ENCODE measurements around the gene CHIT1. TPM values are rescaled to one million over a fixed set of nuclear protein-coding genes. Genes with fewer than 3 reads are reported as not detected.

The CHIT1 gene
- total and polyA plus RNA-seq, 4 donors, result 0.55 to 3.3 (median 0.74) TPM

DNA sequence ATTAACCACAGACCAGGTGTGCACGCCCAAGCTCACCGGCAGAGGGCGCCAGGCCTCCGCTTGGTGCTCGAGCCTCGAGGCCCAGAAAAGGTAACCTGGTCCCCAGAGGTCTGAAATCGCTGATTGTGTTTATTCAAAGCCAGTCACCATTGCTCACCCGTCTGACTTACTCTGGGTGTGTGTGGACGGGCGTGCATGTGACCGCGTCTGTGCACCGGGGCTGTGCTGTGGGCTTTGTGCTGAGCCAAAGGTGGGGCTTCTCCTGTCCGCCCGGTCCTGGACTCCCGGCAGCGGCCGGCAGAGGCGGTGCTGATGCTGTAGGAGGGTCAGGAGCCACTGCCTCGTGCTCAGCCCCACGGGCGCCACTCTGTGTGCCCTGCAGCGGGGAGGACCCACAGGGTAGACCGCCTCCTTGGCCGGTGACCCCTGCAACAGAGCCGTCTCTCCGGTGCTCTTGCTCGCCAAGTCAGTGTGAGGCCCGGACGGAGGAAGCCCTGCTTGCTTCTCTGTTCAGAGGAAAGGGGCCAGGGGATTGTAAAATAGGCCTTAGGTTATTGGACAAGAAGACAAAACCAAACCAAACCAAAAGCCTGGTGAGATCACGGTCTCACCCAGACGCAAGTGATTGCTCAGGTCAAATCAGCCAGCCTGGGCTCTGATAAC lies 43.9 kb upstream of the CHIT1 start:
- Histone ChIP-seq H3K27ac (ENCODE audit: low read depth, low read length) (peak overlapping the region; percentile 61), H3K27me3 (ENCODE audit: control insufficient read depth, insufficient read depth, low read length) (no peaks in the 10 kb centered on the region), H3K4me3 (ENCODE audit: low read depth, low read length) (peak overlapping the region; percentile 28), H3K36me3 (ENCODE audit: control insufficient read depth, insufficient read depth, low read length) (no peaks in the 10 kb centered on the region), H3K9me3 (ENCODE audit: control insufficient read depth, insufficient read depth, low read length) (no peaks in the 10 kb centered on the region), H3K4me1 (ENCODE audit: control insufficient read depth, insufficient read depth, low read length) (peaks cover 63% of the 10 kb centered on the region)
- WGBS (ENCODE audit: insufficient coverage), result 10% methylated on average over 26 of the region's 32 CpGs
- DNase-seq (ENCODE audit: low read depth in 4 of 6, low spot score in 6 of 6), result peak in 3 of 6 donors; percentile 72 to 95 (median 91)

DNA sequence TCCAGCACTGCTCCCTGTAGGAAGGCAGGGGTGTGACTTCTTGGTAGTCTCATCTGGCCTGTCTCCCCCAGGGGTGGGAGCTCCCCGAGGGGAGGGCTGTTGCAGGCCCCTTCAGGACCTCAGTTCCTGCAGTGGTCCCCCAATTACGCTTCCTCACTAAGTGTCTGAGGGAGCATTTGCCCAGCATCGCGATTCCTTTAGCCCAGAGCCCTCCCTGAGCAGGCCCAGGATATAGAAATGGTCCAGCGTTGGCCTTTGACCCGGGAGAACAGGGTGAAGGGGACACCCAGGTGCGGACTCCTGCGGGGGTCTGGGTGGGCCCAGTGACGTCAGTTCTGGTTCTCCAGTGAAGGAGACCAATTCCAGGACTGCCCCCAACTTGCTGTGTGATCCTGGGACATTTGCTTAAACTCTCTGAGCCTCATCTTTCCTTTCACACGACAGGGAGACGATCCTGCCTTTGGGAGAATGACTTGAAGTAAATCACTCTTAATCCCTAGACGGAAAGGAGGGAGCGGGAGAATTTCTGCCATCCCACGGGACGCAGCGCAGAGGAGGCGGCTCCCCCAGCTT lies 43.2 kb upstream of the CHIT1 start:
- peak overlapping the region; percentile 61 for H3K27ac ChIP-seq (ENCODE audit: low read depth, low read length)
- no peak for DNase-seq (ENCODE audit: low read depth in 4 of 6, low spot score in 6 of 6)
- WGBS (ENCODE audit: insufficient coverage), result 32% methylated on average over 13 of the region's 17 CpGs
- no peak overlapping the region for H3K4me3 ChIP-seq (ENCODE audit: low read depth, low read length)
- H3K36me3 ChIP-seq (ENCODE audit: control insufficient read depth, insufficient read depth, low read length), result no peaks in the 10 kb centered on the region
- no peaks in the 10 kb centered on the region for H3K9me3 ChIP-seq (ENCODE audit: control insufficient read depth, insufficient read depth, low read length)
- no peaks in the 10 kb centered on the region for H3K27me3 ChIP-seq (ENCODE audit: control insufficient read depth, insufficient read depth, low read length)
- H3K4me1 ChIP-seq (ENCODE audit: control insufficient read depth, insufficient read depth, low read length), result peaks cover 59% of the 10 kb centered on the region

DNA sequence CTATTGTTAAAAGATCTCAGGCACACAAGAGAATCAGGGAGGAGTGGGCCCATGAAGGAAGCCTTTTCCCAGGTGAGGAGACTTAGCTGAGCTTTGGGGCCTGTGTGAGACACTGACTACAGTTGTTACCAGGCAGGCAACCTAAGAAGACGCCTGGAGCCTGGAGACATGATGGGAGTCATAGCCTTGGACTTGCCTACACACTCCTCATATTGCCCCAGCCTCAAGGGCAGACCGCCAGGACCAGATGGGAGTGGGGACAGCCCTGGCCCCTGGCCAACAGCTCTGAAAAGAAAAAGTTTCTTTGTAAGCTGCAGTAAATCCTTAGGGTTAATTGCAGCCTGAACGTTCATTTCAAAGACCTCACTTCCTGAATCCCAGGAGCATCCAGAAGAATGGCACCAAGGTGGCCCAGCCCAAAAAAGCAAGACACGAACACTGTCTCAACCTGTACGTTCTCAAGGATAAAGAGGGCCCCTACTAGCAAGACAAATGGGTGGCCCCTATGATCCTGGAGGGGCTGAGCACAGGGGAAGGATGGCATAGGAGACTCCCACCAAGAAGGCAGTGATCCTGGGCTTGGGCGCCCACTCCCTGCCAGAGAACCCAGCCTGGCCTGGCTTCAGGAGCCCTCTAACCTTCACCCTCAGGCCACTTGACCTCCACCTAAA lies 42.6 kb upstream of the CHIT1 start:
- peak in 2 of 6 donors; percentile 69 to 83 for DNase-seq (ENCODE audit: low read depth in 4 of 6, low spot score in 6 of 6)
- H3K36me3 ChIP-seq (ENCODE audit: control insufficient read depth, insufficient read depth, low read length), result no peaks in the 10 kb centered on the region
- H3K27ac ChIP-seq (ENCODE audit: low read depth, low read length), result peak overlapping the region; percentile 25
- WGBS (ENCODE audit: insufficient coverage), result 33% methylated on average over 3 of the region's 6 CpGs
- H3K9me3 ChIP-seq (ENCODE audit: control insufficient read depth, insufficient read depth, low read length), result no peaks in the 10 kb centered on the region
- H3K4me1 ChIP-seq (ENCODE audit: control insufficient read depth, insufficient read depth, low read length), result peaks cover 57% of the 10 kb centered on the region
- no peak overlapping the region for H3K4me3 ChIP-seq (ENCODE audit: low read depth, low read length)
- H3K27me3 ChIP-seq (ENCODE audit: control insufficient read depth, insufficient read depth, low read length), result no peaks in the 10 kb centered on the region

GRCh38 chr1:203271018-203271743 lies 41.7 kb upstream of the CHIT1 start:
- Histone ChIP-seq H3K9me3 (ENCODE audit: control insufficient read depth, insufficient read depth, low read length) (no peaks in the 10 kb centered on the region), H3K27me3 (ENCODE audit: control insufficient read depth, insufficient read depth, low read length) (no peaks in the 10 kb centered on the region), H3K27ac (ENCODE audit: low read depth, low read length) (no peak overlapping the region), H3K36me3 (ENCODE audit: control insufficient read depth, insufficient read depth, low read length) (no peaks in the 10 kb centered on the region), H3K4me3 (ENCODE audit: low read depth, low read length) (no peak overlapping the region), H3K4me1 (ENCODE audit: control insufficient read depth, insufficient read depth, low read length) (peaks cover 49% of the 10 kb centered on the region)
- peak in 3 of 6 donors; percentile 68 to 93 (median 86) for DNase-seq (ENCODE audit: low read depth in 4 of 6, low spot score in 6 of 6)
- 5% methylated on average over 3 of the region's 8 CpGs for WGBS (ENCODE audit: insufficient coverage)

DNA sequence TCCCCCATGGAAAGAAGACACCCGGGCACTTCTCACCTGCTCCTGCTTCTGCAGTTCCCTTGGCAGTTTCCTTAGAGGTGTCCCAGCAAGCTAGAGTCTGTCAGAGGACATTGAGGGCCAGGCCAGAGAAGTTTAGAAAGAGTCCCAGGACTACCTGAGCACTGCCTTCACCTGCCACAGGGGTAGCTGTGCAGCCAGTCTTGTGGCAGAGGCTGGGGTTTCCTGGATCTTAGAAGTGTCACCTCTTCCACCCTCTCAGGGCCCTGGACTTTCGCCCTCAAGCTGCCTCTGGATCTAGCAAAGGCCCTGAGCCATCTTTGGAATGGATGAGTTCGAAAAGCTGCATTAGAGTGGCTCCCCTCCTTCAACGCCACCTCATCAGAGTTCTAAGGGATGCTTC lies 41.0 kb upstream of the CHIT1 start:
- DNase-seq (ENCODE audit: low read depth in 4 of 6, low spot score in 6 of 6), result no peak
- Histone ChIP-seq H3K27me3 (ENCODE audit: control insufficient read depth, insufficient read depth, low read length) (no peaks in the 10 kb centered on the region), H3K36me3 (ENCODE audit: control insufficient read depth, insufficient read depth, low read length) (no peaks in the 10 kb centered on the region), H3K27ac (ENCODE audit: low read depth, low read length) (no peak overlapping the region), H3K9me3 (ENCODE audit: control insufficient read depth, insufficient read depth, low read length) (no peaks in the 10 kb centered on the region), H3K4me3 (ENCODE audit: low read depth, low read length) (no peak overlapping the region), H3K4me1 (ENCODE audit: control insufficient read depth, insufficient read depth, low read length) (peaks cover 43% of the 10 kb centered on the region)
- WGBS (ENCODE audit: insufficient coverage), result 79% methylated on average over 4 of the region's 4 CpGs

DNA sequence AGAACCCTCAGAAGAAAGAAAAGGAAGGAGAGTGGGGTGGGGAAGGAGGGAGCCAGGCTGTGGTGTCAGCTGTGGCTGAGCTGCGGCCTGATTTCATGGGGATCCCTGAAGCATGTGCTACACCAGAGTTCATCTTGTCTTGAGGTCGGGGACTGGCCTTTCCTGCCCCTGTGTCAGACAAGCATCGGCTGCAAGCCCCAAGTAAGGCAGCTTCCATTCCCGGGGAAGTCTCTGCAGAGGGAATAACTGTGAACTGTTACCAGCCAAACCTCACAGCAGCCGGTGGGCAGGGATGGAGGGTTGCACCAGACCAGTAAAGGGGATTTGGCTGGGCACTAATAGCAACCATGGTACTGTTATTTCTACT lies 40.2 kb upstream of the CHIT1 start:
- H3K4me1 ChIP-seq (ENCODE audit: control insufficient read depth, insufficient read depth, low read length), result peaks cover 40% of the 10 kb centered on the region
- no peaks in the 10 kb centered on the region for H3K36me3 ChIP-seq (ENCODE audit: control insufficient read depth, insufficient read depth, low read length)
- DNase-seq (ENCODE audit: low read depth in 4 of 6, low spot score in 6 of 6), result no peak
- H3K4me3 ChIP-seq (ENCODE audit: low read depth, low read length), result no peak overlapping the region
- H3K27ac ChIP-seq (ENCODE audit: low read depth, low read length), result no peak overlapping the region
- WGBS (ENCODE audit: insufficient coverage), result 68% methylated on average over 4 of the region's 5 CpGs
- no peaks in the 10 kb centered on the region for H3K27me3 ChIP-seq (ENCODE audit: control insufficient read depth, insufficient read depth, low read length)
- no peaks in the 10 kb centered on the region for H3K9me3 ChIP-seq (ENCODE audit: control insufficient read depth, insufficient read depth, low read length)

DNA sequence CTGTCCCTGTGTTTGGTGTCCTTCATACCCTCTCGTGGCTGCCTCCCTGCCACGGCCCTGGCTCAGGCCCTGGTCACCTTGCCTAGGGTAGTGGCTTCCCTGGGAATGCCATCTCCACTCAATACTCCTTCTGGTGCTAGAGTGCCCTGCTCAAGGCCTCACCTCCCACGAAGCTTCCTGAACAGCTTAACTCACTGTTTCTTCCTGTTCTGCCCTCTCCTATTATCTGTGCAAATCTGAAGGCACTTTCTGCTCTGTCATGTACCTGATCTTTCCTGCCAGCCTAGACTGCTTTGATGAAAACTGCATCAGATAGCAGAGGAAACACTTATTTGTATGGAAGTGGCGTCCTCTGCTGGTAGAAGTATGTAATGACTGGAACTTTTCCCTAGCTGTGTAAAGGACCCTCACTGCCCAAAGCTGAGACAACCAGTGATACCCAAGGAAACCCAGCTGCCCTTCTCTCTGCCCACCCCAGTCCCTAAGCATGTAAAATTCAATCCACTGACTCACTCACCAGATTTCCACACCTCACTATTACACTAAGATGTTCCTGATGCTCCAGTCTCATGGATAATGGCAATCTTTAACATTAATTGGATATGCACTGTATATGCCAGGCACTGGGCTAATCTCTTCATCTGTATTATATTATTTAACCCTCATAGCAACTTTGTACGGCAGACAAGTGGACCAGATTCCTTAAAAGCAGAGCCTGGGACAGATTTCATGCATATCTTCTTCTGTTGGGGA lies 39.6 kb upstream of the CHIT1 start:
- H3K27ac ChIP-seq (ENCODE audit: low read depth, low read length), result no peak overlapping the region
- no peak overlapping the region for H3K4me3 ChIP-seq (ENCODE audit: low read depth, low read length)
- DNase-seq (ENCODE audit: low read depth in 4 of 6, low spot score in 6 of 6), result peak in 4 of 6 donors; percentile 80 to 96 (median 85)
- H3K9me3 ChIP-seq (ENCODE audit: control insufficient read depth, insufficient read depth, low read length), result no peaks in the 10 kb centered on the region
- 27% methylated on average over 4 of the region's 5 CpGs for WGBS (ENCODE audit: insufficient coverage)
- H3K27me3 ChIP-seq (ENCODE audit: control insufficient read depth, insufficient read depth, low read length), result no peaks in the 10 kb centered on the region
- H3K36me3 ChIP-seq (ENCODE audit: control insufficient read depth, insufficient read depth, low read length), result no peaks in the 10 kb centered on the region
- H3K4me1 ChIP-seq (ENCODE audit: control insufficient read depth, insufficient read depth, low read length), result peaks cover 34% of the 10 kb centered on the region

DNA sequence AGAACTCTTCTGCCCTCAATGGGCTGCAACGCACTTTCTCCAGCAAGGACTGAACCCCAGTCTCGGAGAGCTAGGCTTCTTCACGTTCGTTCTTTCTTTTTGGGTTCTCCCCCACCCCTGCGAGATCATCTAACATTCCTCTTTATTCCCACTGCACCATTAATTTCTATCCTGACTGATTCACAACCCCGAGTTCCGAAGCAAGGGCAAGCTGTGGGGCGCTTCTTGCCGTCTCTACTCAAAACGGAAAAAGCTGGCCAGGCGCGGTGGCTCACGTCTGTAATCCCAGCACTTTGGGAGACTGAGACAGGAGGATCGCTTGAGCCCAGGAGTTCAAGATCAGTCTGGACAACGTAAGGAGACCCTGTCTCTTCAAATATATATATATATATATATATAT lies 38.4 kb upstream of the CHIT1 start:
- H3K4me3 ChIP-seq (ENCODE audit: low read depth, low read length), result peak overlapping the region; percentile 84
- peak overlapping the region; percentile 84 for H3K27ac ChIP-seq (ENCODE audit: low read depth, low read length)
- no peak for DNase-seq (ENCODE audit: low read depth in 4 of 6, low spot score in 6 of 6)
- H3K36me3 ChIP-seq (ENCODE audit: control insufficient read depth, insufficient read depth, low read length), result no peaks in the 10 kb centered on the region
- no peaks in the 10 kb centered on the region for H3K9me3 ChIP-seq (ENCODE audit: control insufficient read depth, insufficient read depth, low read length)
- H3K4me1 ChIP-seq (ENCODE audit: control insufficient read depth, insufficient read depth, low read length), result peaks cover 22% of the 10 kb centered on the region
- 37% methylated on average over 7 of the region's 15 CpGs for WGBS (ENCODE audit: insufficient coverage)
- no peaks in the 10 kb centered on the region for H3K27me3 ChIP-seq (ENCODE audit: control insufficient read depth, insufficient read depth, low read length)

- Histone ChIP-seq H3K4me1 (ENCODE audit: control insufficient read depth, insufficient read depth, low read length) (peaks cover 17% of the 10 kb centered on the region), H3K27ac (ENCODE audit: low read depth, low read length) (peak overlapping the region; percentile 84), H3K36me3 (ENCODE audit: control insufficient read depth, insufficient read depth, low read length) (no peaks in the 10 kb centered on the region), H3K27me3 (ENCODE audit: control insufficient read depth, insufficient read depth, low read length) (no peaks in the 10 kb centered on the region), H3K9me3 (ENCODE audit: control insufficient read depth, insufficient read depth, low read length) (no peaks in the 10 kb centered on the region), H3K4me3 (ENCODE audit: low read depth, low read length) (peak overlapping the region; percentile 84)
- under 1% methylated on average over 19 of the region's 20 CpGs for WGBS (ENCODE audit: insufficient coverage)
- peak; percentile 85 to 97 (median 92) for DNase-seq (ENCODE audit: low read depth in 4 of 6, low spot score in 6 of 6)
Observed at GRCh38 chr1:203267347-203267846, 37.9 kb upstream of the CHIT1 start.
